ENCODE results near the gene DNAJC6.
"Not testable (repeated sequence)": the region's sequence is repeated elsewhere in the genome, so short reads cannot be mapped to it uniquely, and the experiment has no call there.

The DNAJC6 gene

DNA sequence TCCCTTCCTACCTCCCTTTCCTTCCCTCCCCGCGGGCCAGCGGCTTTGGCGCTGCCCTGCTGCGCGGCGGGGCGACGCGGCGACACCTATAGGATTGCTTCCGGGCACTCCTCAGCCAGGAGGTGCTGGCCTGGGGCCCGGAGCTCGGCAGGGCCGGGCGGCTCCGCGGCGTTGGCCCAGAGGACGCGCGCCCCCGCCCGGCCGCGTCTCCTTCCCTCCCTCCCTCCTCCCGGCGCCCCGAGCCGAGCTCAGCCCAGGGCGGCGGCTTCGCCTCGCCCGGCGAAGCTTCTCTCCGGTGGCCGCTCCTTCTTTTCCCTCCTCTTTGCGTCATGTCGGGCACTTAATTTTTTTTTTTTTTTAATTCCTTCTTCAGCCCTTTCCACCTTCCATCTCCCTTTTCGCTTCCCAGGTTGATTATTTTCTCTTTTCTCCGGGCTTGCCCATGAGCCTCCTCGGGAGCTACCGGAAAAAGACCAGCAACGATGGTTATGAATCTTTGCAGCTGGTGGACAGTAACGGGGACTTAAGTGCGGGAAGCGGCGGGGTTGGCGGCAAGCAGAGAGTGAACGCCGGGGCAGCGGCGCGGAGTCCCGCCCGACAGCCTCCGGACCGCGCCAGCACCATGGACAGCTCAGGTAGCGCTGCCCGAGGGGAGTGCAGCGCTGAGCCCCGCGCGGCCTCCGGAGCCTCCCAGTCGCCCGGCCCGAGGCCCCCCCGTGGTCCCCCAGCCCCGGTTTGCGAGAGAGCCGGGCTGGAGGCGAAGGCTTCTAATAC, at the start of gene DNAJC6:
Gene DNAJC6 (plus strand): TSS at position 240 of the 774 bp plus-strand sequence. CDS start 203 bp downstream, at position 443.
- DNase-seq, result peak in 1 of 2 experiments; percentile 64

DNA sequence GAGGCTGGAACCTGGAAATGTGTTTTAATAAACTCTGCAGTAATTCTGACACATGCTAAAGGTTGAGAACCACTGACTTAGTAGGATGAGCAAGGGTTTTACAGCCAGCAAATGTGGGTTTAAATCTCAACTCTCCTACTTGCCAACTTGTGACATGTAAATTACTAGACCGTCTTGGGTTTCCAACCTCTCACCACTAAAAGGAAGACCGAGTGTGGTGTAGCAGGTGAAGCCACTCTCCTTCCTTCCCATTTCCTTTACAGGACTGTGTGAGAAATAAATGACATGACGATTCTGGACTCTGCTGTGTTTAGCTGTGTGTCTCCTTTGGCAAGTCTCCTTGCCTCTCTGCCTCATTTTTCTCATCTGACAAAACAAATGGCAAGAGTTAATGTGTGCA, 49.5 kb upstream of the DNAJC6 start:
- no peak for DNase-seq

DNA sequence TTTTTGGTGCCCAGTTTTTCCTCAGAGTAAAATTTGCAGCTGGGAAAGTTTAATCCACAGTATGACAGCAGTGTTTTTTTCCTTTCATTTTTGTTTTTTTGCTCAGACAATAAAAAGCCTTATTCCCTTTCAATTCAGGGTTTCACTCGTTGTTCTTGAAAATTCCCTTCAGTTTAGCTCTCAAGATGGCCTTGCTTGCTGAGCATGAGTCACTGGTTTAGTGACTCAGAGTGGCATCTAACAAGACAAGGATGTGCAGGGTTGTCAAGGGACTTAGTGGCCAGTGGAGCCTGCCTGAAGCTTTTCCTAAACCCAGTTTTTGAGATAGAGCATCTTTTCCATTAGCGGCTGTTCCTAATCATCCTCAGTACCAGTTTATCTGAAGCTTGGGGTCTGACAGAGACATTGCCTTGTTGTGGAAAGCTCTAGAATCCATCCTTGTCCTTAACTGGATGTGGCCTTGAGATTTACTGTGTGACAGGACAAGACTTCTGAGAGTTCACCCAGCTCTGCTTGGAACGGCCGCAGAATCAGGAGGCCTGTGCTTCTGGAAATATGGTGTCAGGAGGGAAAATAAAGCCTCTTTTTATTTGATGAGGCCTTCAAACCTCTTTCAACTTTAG, 48.4 kb upstream of the DNAJC6 start:
- no peak for DNase-seq

DNA sequence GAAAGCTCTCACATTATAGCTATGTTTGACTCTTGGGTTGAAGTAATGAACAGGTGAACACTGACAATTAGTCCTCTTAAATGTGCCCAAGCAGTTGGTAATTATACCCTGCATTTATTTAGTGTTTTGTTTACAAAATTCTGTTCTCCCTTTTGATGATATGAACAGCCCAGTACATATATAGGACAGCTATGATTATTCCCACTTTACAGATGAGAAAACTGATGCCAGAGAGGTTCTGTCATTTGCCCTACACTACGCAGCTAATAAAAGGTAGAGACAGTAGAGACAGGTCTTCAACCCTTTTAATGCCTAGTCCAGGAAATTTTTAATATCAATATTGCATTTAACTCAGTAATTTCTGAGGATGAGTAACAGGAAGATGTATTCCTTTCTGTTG, 46.1 kb upstream of the DNAJC6 start:
- no peak for DNase-seq

DNA sequence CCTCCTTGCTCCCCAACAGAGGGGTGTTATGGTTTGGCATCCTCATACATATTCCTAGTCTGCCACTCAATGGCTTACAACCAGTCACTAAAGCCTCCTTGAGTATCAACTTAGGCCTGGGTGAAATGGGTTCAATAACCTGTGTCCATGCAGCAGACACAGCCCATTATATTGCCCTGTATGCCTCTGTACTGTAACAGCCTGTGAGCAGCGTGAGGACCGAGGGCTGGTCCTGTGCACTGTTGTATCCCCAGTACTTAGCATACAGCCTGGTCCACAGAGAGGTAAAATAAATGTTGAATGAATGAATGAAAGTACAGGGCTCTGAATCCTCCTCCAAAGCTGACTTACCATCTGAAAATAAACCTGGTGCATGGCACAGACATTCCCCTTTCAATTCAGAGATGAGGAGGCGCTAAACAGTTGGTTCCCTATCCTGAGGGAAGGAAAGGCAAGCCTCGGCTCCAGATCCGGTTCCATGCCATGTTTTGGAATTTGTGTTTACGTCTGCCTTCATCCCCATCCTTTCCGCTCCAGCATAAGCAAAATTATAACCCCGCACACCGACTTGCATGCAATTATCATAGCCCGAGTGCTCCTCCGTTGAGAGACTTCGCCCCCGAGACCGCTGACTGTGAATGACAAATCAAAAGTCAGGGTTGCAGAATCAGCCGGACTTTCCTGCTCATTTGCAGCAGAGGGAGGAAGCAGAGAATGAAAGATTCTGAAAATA, 45.0 kb upstream of the DNAJC6 start:
- DNase-seq, result peak; percentile 43 to 85

DNA sequence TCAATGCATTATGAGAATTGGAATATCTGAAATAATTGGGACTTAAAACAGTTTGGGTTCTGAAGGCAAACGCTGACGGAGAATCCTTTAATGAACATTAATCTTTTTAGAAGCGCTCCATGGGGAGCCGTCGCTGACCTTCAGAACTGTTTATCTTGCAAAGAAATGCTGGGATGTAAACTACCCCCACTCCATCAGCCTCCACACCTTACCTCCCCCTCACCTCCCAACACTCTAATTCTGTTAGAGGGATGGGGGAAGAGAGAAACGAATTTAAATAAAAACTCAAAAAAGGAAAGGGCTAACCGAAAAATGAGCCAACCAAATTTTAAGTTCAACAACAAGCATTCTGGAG, 44.1 kb upstream of the DNAJC6 start:
- DNase-seq, result no peak

DNA sequence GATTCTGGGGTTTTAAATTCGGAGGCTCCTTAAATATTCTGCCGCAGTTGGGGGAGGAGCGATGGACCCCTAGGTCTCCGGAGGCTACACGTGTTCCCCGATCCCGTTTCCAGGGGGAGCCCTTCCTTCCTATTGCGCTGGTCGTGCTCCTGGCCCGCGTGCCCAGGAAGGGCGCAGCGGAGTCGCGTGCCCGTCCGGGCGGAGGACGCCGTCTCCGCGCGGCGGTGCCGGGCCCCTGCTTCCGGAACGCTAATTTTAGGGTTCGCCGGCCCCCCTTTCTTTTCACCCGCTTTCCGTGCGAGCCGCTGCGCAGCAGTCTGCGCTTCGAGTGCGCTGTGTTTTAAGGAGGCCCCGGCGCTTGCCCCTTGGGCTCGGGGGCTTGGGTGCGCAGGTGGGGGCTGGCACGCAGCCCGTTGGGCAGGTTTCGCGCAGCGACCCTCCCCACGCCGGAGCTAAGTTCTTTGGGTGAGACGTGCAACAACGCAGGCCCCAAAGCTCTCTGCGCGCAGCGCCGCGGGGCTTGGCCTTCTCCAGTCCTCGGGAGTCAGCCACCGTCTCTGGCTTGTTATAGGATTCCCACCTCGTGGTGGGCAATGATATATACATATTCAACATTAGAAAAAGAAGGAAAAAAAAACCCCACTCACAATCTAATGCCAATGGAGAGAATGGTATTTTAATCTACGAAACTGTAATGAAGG, 43.5 kb upstream of the DNAJC6 start:
- DNase-seq, result peak in 1 of 2 experiments; percentile 35

DNA sequence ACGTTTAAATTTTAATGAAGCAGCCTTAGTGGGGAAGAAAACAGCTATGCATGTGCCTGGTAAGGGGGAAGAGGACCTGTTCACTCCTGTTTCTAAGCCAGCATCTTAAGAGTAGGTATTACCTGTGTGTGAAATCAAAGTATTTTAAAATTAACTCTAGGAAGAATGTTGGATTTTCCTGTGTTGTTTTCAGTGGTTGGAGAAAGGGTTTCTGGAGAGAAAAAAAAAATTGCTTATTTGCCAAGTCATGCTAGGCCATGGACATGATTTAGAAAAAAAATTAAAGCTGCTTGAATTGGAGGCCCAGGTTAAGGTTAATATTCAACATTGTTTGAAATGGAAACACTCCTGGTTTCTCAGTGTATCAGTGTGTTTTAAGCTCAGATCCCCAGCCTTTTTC, 42.9 kb upstream of the DNAJC6 start:
- no peak for DNase-seq

DNA sequence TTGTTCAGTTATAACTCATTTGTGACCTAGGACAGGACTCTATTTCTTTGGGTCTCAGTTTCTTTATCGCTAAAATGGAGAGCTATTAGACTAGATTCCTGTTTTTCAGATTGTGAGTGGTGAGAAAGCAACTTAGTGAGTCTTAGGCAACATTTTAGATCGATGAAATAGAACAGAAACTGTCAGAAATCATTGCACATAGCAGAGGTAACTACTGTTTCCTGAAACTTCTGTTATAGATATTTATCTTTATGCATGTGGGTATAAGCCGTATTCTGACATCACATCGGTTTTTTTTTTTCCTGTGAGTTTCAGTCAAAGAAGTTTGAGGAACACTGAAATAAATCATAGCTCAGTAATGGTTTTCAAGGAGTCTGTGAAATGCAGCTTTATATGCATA, 42.1 kb upstream of the DNAJC6 start:
- no peak for DNase-seq

DNA sequence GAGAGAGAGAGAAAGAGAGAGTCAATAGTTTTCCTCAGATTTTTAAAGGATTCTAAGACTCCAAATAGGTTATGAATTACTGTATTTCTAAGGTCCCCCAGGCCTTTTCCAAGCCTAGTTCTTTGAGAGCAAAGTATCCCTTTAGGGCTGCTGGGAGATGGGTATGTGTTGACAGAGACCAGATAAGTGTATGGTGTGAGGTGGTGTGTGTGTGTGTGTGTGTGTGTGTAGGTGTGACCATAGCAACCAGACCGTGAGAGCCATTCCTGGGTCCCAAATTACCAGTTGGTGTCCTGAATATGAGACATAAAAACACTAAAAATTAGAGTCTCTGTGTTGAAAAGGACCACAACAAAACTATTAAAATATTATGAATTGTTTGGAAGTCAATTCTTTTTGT, 41.7 kb upstream of the DNAJC6 start:
- no peak for DNase-seq

DNA sequence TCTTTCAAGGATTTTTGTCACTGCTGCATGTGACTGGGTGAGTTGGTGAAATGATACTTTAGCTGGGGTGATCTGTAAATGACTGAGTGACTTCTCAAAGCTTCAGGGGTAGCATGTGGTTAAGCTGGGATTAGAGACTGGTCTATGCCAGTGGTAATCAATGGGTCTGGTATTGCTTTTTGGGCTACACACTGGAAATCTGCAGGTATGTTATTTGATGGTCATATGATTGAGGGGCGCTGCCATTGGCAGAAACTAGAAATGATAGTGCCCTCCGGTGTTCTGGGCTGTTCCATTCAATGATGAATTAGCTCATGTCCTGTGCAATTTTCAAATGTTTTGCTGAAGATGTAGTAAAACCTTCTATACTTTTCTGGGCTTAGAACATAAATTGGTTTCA, 39.7 kb upstream of the DNAJC6 start:
- DNase-seq, result no peak

DNA sequence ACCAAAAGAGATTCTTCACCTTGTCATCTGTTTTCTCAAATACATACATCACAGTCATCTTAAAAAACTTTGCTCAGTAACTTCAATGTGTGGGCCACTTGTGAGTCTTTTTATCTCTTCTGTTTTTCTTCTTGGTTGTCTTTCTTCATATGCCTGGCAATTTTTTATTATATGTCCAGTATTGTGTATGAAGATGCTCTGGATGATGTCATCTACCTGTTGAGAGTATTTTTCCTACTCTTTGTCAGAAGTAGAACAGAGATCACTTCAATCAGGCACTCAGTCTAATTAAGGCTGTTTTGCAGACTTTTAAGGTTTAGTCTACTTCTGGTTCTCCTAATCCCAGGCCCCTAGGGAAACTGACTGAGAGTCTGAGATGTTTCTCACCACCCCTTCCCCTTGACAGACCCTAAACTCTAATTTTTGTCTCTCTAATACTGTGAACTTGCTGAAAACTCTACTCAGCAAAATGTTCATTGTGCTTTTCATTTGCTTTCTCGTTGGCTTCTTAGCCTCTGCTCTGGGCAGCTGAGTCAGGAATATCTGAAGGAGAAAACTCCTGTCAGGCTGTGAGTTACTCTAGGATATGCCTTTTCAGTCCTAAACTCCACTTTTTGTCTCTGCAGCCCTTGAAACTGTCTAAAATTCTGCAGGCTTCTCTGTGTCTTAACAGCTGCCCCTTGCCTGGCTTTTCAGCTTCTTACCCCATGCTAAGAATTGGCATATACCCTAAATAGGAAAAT, 33.0 kb upstream of the DNAJC6 start:
- DNase-seq, result no peak

DNA sequence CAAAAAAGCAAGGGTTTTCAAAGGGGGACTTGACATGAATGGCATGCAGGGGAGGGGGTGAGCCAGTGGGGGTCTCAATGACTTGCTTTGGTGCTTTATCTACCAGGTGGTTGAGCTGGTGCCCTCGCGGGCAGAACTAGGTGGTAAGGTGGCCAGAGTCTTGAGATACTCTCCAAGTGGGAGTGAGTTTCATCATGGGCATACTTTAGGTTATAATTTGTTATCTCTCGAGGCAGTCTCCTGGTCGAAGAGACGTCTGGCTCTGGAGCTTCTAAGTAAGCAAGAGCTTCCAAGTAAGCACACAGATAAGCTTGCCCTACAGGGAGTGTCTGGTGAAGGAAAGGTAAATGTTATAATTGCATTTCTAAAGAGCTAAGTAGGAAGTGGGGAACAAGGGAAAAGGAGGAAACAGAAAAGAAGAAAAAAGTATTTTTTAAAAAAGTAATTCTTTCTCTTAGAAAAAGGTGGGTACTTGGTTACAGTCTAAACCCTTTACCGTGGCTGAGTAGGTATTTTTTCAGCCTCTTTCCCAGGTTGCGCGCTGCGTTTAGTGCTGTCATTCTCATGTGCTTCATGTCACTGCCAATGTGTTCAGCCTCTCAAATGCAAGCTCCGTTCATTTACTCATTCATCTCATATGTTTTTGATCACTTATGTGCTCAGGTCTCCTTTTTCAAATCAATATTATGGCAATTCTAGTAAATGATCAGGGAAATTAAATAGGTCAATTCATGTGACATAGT, 31.6 kb upstream of the DNAJC6 start:
- no peak for DNase-seq

DNA sequence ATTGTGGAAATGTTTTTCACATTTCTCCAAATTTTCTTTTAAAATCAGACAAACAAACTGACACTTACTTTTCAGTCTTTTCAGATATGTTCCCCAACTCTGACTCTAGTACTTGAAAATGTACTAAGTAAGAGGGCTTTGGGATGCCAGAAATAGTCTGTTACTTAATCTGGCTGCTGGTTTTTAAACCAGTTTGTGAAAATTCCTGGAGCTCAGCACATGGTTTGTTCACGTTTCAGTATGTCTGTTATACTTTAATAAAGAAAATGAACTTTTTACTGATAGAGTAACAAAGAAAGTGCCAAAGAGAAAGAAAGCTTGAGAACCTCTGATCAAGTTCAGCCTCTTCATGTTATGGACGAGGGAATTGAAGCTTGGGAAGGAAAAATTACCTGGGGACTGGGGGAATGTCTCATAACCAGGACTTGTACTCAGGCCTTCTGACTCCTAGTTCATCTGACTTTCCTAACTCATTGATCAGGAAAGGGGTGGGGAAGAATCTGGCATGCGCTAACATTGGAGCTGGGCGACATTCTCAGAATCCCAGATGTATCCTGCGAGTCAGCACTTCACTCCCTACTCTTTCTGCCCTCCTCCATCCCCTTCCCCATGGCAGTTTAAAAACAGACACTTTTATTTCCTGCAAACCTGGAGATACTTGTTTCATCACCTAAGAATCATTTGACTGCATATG, 30.8 kb upstream of the DNAJC6 start:
- DNase-seq, result no peak

DNA sequence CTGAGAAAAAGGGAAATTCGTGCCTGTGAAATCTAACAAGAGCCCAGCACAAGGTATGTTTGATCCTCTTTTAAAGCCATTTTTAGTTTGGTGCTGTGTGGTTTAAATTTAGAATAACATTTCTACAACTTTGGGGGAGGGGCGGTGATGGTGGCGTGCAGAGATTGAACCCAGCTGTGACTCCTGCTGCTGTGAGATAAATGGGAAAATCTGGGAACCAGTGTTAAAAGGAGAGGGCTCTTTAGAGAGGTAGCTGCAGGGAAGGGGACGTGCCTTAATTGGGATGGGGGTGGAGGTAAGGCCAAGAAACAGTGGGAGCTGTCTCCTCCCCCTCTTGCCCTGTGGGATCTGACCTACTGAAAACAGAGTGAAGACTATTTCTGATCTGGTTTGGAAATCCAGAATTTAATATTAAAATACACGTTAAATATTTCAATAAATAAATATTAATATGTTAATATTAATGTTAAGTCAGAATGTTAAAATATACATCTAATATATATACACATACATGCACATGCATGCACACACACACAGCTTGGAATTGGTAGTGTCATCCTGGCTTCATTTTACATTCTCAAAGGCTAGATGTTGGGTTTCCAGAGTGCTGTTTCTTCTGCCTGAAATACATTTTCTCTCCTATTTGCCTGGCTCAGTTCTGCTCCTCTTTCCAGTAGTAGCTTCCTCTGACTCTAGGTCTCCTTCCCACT, 30.1 kb upstream of the DNAJC6 start:
- DNase-seq, result no peak

DNA sequence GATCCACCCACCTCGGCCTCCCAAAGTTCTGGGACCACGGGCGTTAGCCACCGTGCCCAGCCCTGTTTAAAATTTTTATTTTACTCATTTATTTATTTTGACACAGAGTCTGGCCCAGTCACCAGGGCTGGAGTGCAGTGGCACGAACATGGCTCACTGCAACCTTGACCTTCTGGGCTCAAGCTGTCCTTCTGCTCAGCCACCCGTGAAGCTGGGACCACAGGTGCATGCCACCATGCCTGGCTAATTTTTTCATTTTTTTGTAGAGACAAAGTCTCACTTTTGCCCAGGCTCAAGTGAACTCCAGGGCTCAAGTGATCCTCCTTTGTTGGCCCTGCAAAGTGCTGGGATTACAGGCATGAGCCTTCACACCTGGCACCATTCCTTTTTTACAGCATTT, 27.5 kb upstream of the DNAJC6 start:
- DNase-seq, result no peak

DNA sequence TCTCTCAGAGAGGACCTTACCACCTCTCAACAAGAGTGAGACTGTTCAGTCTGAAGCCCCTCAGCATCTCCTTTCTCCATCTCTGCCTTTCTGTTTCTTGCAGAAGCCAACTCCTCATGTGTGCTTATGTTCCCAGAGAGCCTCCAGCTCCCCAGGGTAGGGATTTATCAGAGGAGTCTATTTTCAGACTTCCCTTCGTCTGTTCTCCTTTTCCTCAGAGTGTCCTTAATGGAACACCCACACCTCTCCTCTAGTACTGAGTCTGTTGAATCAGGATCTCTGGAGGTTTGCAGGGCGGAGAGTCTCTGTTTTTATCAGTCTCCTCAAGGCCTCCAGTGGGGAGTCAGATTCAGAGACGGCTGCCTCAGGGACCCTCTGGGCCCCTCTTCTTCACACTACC, 25.1 kb upstream of the DNAJC6 start:
- DNase-seq, result no peak

DNA sequence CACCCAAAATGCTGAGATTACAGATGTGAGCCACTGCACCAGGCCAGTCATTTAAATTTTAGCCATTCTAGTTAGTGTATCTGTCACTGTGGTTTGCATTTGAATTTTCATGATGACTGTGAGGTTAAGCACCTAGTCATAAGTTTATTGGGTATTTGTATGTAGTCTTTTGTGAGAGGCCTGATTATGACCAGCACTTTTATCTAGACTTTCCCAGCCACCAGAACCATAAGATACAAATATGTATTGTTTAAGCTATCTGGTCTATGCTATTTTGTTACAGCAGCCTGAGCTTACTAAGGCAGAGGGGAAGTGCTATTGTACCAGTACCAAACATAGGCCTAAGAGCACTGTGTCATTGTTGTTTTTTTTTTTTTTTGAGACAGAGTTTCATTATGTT, 19.9 kb upstream of the DNAJC6 start:
- no peak for DNase-seq

DNA sequence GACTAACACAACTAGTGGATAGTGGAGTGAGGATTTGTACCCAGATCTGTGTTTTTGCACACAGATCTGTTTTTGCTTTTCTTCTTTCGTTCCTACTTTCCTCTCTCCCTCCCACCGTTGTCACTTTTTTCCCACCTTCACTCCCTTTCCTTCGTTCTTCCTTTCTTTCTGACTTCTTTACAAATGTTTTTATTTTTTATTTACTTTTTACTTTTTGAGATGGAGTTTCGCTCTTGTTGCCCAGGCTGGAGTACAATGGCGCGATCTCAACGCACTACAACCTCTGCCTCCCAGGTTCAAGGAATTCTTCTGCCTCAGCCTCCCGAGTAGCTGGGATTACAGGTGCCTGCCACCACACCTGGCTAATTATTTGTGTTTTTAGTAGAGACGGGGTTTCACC, 17.5 kb upstream of the DNAJC6 start:
- DNase-seq, result not testable (repeated sequence)

DNA sequence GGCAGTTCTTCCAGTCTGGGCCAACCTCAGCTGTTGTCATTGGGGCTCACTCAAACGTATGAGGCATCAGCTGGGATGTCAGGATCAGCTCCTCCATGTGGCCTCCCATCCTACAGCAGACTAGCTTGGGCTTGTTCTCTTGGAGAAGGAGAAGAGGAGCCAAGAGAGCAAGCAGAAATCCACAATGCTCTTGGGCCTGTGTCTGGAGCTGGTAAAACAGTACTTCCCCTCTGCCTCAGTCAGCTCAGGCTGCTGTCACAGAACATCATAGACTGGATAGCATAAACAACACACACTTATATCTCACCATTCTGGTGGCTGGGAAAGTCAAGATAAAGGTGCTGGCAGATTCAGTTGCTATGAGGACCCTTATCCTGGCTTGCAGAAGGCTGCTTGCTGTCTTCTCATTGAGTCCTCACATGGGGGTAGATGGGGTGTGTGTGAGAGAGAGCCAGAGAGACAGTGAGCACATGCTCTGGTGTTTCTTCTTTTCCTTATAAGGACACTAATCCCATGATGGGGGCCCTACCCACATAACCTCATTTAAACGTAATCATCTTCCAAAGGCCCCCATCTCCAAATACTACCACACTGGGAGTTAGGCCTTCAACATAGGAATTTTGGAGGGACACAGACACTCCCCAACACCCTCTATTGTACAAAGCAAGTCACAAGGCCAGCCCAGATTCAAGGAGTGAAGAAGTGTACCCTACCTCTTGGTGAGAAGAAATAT, 16.3 kb upstream of the DNAJC6 start:
- DNase-seq, result no peak

Data from cerebellar nuclear complex (tissue), 1 donor.